Stimulated activated CD4-positive, alpha-beta T cell treated with anti-CD3 and anti-CD28 coated beads, Interleukin-4, amount 100 ng/mL, for 1 hour (primary cell): ENCODE measurements around the gene SCN1B.
A peak's percentile ranks its signal among the peaks of the same experiment; 100 is the strongest.
"Not testable (repeated sequence)": the region's sequence is repeated elsewhere in the genome, so short reads cannot be mapped to it uniquely, and the experiment has no call there.

Source experiments
- DNase-seq: peaks from one replicate; pipeline ENCODE4 v3.0.0-alpha.2; 2020

Gene SCN1B

GRCh38 chr19:35030257-35031071, at the start of gene SCN1B:
SCN1B (plus strand) TSS chr19:35030470; CDS start chr19:35030821, 351 bp downstream.
- DNase-seq = peak; percentile 75

- DNase-seq = no peak
Observed at GRCh38 chr19:34982275-34982674, 48.0 kb upstream of the SCN1B start.

- no peak for DNase-seq
Observed at GRCh38 chr19:34983786-34984185, 46.5 kb upstream of the SCN1B start.

- no peak for DNase-seq
Observed at GRCh38 chr19:34984287-34984686, 46.0 kb upstream of the SCN1B start.

GRCh38 chr19:34985249-34986022, 44.8 kb upstream of the SCN1B start:
- DNase-seq = no peak

- DNase-seq = no peak
Observed at GRCh38 chr19:34988119-34988518, 42.2 kb upstream of the SCN1B start.

GRCh38 chr19:34989298-34989697, 41.0 kb upstream of the SCN1B start:
- DNase-seq = no peak

GRCh38 chr19:34990578-34991192, 39.6 kb upstream of the SCN1B start:
- no peak for DNase-seq

- DNase-seq = no peak
Observed at GRCh38 chr19:34991542-34992333, 38.5 kb upstream of the SCN1B start.

GRCh38 chr19:34992582-34992981, 37.7 kb upstream of the SCN1B start:
- not testable (repeated sequence) for DNase-seq

- DNase-seq = no peak
Observed at GRCh38 chr19:34994286-34994642, 36.0 kb upstream of the SCN1B start.

GRCh38 chr19:34994643-34995541, 35.4 kb upstream of the SCN1B start:
- DNase-seq = no peak

GRCh38 chr19:34995551-34995950, 34.7 kb upstream of the SCN1B start:
- DNase-seq = no peak

GRCh38 chr19:34997071-34997617, 33.1 kb upstream of the SCN1B start:
- no peak for DNase-seq

GRCh38 chr19:34998224-34998623, 32.0 kb upstream of the SCN1B start:
- not testable (repeated sequence) for DNase-seq

GRCh38 chr19:34998777-34999497, 31.3 kb upstream of the SCN1B start:
- no peak for DNase-seq

- DNase-seq = peak; percentile 78
Observed at GRCh38 chr19:34999498-35000337, 30.6 kb upstream of the SCN1B start, which contains the start of gene GRAMD1A. GRAMD1A (plus strand) TSS chr19:35000323; CDS start chr19:35000479, 156 bp downstream.

GRCh38 chr19:35000338-35000646, 30.0 kb upstream of the SCN1B start:
- DNase-seq = no peak

GRCh38 chr19:35000647-35001501, 29.4 kb upstream of the SCN1B start:
- DNase-seq = peak; percentile 61
